ENCODE results near the gene KRT71.

Gene KRT71

GRCh38 chr12:52537101-52537500 lies 15.8 kb downstream of the KRT71 start:
- DNase-seq: no peak

DNA sequence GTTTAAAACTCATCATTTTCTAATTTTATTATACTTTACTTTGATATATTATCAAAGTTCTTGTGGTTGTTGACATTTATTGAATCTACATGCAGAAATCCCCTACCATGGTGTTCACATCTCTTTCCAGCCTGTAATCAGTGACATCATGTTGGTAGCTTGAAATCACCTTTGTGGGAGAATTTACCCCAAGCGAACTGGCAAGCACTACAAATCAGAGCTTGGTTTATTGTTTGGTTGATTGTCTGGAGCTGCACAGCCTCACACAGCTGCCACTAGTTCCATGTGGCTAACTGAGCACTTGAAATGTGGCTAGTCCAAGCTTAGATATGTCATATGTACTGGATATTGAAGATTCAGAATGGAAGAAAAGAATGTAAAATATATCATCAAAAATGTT lies 17.4 kb downstream of the KRT71 start:
- DNase-seq: no peak

DNA sequence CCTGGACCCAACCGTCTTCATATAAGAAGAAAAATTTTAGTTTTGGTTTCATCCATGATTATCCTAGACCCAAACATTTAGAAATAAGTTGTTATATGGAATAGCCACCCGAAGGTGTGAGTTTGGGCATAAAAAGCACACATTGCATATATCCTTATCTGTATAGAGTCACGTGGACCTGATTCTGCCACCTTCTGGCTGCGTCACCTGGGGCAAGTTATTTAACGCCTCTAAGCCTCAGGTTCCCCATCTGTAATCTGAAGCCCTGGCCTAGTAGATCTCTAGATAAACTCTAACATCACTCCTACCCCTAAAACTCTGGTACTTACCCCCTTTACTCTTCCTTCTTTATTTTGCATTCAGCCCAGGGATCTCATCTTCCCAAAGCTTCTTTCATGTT lies 18.5 kb downstream of the KRT71 start:
- DNase-seq: no peak

DNA sequence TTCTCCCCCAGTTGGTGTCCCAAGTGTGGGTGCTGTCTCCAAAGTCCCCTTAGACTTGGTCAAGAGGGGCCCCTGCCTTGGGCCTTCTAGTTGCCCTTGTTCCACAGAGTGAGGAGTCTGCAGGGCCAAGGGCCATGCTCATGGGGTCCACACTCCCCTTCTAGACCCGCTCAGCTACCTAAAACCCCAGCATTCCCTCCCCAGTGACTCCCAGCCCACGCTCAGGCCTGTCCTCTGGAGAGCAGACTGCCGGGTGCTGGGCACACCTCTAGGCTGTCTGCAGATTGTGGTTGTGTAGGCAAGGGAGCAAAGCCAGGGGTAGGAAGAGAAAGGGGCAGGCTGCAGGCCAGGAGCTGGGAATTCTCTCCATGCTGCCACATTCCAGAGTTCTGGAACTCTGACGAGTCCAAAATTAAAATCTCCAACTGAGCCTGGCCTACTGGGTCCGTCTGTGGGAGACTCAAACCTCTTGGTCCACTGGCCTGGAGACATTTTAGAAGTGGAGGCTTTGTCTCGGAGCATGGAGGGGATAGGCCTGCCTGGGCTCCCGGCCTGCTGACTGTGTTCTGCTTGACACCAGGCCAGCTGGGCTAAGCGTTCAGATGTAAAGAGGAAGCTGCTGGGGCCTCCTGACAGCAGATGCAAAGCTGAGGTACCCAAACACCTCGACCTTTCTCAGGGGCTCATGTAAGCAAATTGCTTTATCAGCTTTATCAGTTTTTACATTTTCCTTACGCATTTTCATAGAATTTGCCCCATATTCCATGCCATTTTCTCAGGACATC lies 19.1 kb downstream of the KRT71 start:
- DNase-seq: no peak

DNA sequence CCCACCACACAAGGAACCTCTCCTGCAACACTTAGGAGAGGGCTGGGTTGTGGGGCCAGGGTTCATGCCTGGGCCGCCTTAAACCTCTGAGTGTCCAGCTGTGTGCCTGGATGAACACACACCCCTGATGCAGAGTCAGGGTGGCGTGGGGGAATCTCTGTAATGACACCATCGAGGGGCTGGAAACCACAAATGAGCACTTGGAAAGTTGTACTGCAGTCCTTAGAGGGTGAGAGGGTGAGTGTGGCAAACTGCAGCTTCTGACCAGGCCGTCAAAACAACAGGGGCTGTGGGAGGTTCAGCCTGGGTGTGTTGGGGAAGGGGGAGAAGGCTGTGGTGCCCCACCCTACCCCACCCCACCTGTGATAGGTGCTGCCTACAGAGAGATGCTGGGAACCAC lies 20.3 kb downstream of the KRT71 start:
- no peak for DNase-seq

DNA sequence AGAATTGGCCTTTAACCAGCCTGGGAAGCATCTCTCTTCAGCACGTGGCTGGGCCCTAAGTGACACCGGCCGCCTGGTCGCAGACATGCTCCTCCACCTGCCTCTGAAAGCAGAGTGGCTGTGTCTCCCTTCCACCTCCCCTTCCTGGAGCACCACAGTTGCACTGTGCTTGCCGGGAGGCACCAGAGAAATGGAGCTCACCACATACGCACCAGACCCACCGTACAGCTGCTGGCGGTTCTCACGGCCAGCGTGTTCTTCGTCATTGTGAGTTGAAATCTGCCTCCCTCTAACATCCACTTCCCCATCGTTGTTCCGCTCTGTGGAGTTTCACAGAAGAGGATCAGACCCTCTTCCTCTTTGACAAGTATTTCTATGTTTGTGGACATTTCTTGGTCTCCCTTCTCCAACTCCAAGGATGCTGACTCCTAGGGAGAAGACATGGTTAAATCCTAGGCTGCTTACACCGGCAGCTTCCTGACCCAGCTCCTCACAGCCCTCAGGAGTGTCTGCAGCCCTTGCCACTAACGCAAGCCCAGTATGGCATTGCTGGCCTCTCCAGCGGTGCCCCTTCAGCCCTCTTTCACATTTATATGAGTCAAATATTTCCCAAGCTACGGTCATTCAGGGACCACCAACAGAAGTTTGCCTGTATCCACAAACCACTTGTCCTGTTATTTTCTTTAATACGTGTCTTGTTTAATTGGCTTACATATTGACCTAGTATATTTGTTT lies 21.2 kb downstream of the KRT71 start:
- DNase-seq: no peak

GRCh38 chr12:52530905-52531304 lies 22.0 kb downstream of the KRT71 start:
- DNase-seq: no peak

- no peak for DNase-seq
Measured at GRCh38 chr12:52530366-52530765, 22.6 kb downstream of the KRT71 start.

DNA sequence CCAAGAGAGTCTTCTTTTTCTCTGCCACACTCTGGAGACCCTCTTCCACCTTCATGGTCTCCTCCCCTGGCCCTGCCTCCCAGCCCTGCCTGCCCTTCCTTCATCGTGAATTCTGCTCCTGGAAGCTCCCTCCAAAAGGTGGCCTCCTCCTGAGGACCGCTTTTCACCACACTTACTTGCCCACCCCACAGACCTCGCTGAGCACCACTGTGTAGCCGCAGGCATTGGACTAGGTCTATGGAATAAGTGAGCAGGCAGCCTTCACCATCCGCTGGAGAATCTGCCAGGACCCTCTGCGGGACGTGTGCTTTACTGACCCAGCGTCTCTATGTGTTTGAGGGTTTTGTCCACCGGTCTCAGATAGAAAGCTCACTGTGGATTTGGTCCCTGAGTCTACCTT lies 23.1 kb downstream of the KRT71 start:
- no peak for DNase-seq

DNA sequence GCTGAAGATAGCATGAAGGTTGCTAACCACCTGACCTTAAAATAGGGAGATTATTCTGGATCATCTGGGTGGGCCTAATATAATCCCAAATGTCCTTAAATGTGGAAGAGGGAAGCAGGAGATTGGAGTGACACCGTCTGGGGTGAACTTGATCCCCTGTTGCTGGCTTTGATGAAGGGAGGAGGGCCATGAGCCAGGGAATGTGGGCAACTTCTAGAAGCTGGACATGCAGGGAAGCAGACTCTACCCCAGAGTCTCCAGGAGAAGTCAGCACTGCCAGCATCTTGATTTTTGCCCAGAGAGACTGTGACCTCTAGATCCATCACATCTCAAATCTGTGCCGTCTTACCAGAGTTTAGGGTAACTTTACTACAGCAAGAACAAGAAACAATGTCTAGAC lies 23.5 kb downstream of the KRT71 start:
- no peak for DNase-seq

DNA sequence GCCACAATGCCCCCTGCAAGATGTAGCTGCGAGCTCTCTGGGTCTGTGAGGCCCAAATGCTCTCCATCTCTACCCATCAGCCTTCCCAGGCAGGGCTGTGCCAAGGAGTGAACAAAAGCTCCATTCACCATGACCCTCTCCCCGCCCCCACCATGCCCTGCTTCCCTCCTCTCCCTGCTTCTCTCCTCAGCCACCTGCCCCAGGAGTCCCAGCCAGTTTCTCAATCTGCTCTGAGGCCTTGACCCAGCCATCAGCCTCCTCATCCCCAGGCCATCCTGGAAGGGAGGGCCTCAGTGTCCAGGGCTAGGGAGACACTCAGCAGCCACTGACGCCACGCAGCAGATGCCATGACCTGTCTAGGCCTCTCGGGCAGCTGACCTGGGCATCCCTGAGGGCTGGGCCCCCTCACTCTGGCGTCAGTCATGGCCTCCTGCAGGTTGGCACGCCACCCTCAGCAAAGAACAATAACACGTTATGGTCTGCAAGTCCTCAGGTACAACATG lies 24.3 kb downstream of the KRT71 start:
- no peak for DNase-seq

DNA sequence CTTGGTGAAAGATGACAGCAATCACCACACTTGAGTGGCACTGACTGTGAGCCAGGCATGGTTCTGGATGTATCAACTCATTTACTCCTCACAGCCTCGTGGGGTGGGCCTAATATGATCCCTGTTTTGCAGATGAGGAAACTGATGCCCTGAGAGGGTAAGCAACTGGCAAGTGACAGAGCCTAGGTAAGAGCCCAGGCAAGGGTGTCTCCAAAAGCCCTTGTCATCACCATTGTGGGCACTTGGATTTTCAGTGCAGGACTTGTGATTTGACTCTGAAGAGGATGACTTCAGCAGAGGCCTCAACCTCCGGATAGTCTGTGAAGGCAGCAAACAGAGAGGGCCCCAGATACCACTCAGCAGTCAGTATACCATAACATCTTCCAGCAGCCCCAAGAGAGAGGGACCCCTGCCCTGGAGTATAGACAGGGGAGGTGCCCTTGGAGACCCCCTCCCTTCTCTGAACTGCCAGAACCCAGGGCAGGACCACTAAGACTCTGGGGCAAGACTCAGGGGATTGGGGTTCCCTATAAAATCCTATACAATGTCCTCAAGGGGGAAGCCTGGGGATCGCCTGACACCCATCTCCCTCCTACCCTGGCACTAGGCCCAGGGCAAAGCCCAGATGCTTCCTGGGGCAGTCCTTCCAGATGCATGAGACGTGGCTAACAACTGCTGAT lies 25.7 kb downstream of the KRT71 start:
- DNase-seq: no peak

- DNase-seq: no peak
Measured at GRCh38 chr12:52526511-52526951, 26.4 kb downstream of the KRT71 start.

DNA sequence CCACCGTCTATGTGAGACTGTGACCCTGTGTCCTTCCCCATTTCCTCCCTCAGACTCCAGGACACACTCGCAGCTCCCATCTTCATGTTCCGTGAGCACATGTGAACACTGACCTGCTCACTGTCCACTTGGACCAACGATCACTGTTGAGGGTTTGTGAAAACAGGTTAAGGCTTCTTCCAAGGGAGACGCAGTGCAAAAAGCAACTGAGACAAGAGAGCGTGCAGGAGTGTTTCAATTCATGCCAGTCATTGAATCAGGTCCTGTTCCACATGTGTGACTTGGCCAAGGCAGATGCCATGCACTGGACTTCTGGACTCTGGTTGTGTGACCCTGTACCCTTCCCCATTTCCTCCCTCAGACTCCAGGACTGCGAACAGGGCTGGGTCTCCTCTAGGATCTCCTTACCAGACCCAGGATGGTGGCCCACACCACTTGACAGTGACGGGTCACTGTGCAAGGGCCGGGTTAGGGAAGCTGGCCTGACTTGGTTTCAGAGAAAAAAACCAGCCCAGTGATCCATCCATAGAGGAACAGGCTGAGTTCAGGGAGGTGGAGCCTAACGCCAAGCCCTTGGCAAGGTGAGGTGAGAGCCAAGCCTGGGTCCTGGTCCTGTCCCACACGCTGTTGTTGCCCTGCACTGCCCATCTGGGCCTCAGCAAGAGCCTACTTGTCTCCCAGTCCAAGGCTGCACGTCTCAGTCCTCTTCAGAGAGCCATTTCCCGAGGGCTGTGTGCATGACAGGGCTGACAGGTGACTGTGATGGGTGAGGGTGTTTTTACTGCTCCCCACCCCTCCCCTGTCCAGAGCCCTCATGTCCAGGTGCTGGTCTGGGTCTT lies 27.1 kb downstream of the KRT71 start:
- DNase-seq: no peak

GRCh38 chr12:52524898-52525591 lies 27.9 kb downstream of the KRT71 start:
- no peak for DNase-seq

DNA sequence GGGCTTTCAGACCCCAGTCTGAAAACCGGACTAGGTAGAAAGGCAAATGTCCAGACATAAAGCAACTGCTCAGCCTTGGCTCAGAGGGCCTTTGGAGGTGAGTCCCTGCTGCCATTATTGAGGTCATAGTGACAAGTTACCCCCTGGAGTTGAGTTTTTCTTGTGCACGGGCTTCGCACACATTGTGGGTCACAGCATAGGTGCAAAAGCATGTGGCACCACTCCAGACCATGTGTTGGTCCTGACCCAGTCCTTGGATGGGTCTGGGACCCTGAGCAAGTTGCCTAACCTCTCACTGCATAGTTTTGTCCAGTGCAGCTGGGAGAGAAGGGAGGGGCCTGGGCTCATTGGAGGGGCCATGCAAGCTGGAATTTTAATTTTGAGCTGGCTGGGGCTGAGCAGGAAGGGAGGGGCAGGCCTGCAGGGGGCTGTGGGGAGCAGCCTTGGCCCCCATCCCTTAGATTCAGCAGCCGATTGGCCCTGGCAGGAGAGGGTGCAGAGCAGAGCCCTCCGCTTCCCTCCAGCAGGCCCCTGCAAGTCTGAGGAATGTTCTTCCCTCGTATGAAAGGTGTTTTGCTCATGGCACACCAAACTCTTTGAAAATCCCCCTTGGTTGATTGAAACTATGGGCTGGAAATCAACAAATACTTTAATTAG lies 28.6 kb downstream of the KRT71 start:
- no peak for DNase-seq

DNA sequence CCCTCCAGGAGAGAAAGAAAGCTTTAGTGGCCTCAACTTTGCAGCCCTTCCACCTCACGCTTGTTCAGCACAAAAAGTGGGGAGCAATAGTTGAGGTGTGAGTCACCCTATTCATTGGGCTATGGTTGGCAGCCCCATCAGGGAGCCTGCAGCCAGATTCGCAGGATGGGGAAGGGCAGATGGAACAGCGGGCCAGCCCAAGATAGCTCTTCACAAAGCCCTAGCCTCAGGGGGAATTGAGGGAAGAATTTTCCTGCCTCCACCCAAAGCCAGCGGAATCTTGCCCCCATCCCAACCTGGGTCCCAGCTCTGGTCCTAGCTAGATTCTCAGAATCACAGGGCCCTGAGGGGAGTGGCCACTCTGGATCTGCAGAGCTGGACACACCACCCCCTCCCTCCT lies 29.1 kb downstream of the KRT71 start:
- DNase-seq: no peak

GRCh38 chr12:52522346-52523011 lies 30.5 kb downstream of the KRT71 start:
- DNase-seq: no peak

DNA sequence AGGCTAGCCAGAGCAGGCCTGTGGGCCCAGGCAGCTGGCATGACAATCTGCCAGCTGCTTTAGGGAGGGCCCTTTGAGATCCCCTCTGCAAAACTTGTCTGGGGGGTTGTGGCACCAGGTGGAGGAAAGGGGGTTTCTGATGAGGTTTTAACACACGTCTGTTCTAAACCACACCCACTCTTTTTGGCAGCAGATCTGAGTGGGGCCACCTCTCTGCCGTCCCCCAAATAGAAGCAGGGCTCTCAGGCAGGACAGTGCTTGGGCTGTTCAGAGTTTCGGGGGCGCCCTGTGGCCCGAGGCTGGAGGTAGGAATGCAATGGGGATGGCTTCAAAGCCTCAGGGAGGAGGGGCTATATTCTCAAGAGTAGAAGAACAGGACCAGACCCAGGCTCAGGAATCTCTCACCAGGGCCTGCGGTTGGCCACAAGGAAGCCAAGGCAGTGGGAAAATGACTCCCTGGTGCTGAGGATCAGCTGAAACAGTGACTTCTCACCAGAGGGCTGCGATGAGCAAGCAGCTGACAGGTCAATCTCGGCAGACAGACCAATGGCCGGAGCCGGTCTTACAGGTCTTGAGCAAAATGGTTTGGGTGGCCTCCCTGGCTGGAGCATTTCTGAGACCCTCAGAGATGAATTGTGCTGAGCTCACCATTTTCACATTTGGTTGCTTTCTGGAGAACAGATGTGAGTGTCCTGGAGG lies 31.2 kb downstream of the KRT71 start:
- no peak for DNase-seq

- DNase-seq: no peak
Measured at GRCh38 chr12:52521175-52521567, 31.8 kb downstream of the KRT71 start.

Data from GDM1 (cell line).